Measurements from ENCODE around the gene ZNF239. TPM values are rescaled to one million over a fixed set of nuclear protein-coding genes. Genes with fewer than 3 reads are reported as not detected.
A peak's percentile ranks its signal among the peaks of the same experiment; 100 is the strongest.

ZNF239 gene
- total RNA-seq, 4 donors from 2014 or later: 3.1 to 6.5 (median 4.2) TPM

GRCh38 chr10:43616697-43617370 is 42.4 kb upstream of the ZNF239 start:
- H3K36me3 ChIP-seq: peaks cover 0 to 69% (median 4%) of the 10 kb centered on the region in 3 donors
- TF ChIP-seq EP300 (IDR thresholded peaks at IDR 0.05): no peak
- TF ChIP-seq CTCF (IDR thresholded peaks at IDR 0.05): no peak
- no peak for TF ChIP-seq POLR2A (IDR thresholded peaks at IDR 0.05)
- H3K4me1 ChIP-seq: no peaks in the 10 kb centered on the region
- H3K27ac ChIP-seq: no peak overlapping the region
- H3K27me3 ChIP-seq: no peaks in the 10 kb centered on the region
- DNase-seq (ENCODE audit: low spot score in 2 of 2): no peak
- H3K4me3 ChIP-seq: no peak overlapping the region
- 79 to 87% methylated on average over 6 of the region's 6 CpGs for WGBS, 2 donors
- peaks cover 0 to 42% (median 8%) of the 10 kb centered on the region in 4 donors for H3K9me3 ChIP-seq

- TF ChIP-seq CTCF (IDR thresholded peaks at IDR 0.05): no peak
- no peak for TF ChIP-seq POLR2A (IDR thresholded peaks at IDR 0.05)
- no peak for TF ChIP-seq EP300 (IDR thresholded peaks at IDR 0.05)
- no peak for DNase-seq (ENCODE audit: low spot score in 2 of 2)
- H3K4me3 ChIP-seq: no peak overlapping the region
- H3K36me3 ChIP-seq: peaks cover 0 to 74% (median 17%) of the 10 kb centered on the region in 3 donors
- H3K9me3 ChIP-seq: peaks cover 0 to 6% (median 1%) of the 10 kb centered on the region in 4 donors
- H3K27me3 ChIP-seq: no peaks in the 10 kb centered on the region
- H3K27ac ChIP-seq: no peak overlapping the region
- peaks cover 0 to 11% (median 2%) of the 10 kb centered on the region in 4 donors for H3K4me1 ChIP-seq
These were observed 36.2 kb upstream of the ZNF239 start for GRCh38 chr10:43610636-43611035.

GRCh38 chr10:43607199-43607573 is 32.8 kb upstream of the ZNF239 start:
- Histone ChIP-seq H3K27ac (peak overlapping the region in 2 of 4 donors; percentile 62 to 83), H3K27me3 (no peaks in the 10 kb centered on the region), H3K9me3 (no peaks in the 10 kb centered on the region), H3K4me1 (peaks cover 0 to 11% (median 2%) of the 10 kb centered on the region in 4 donors), H3K4me3 (peak overlapping the region in 3 of 4 donors; percentile 85 to 95 (median 94)), H3K36me3 (peaks cover 0 to 40% (median 13%) of the 10 kb centered on the region in 3 donors)
- 53 to 61% methylated on average over 10 of the region's 10 CpGs for whole genome bisulfite sequencing, 2 donors
- TF ChIP-seq CTCF (IDR thresholded peaks at IDR 0.05) (no peak), EP300 (IDR thresholded peaks at IDR 0.05) (no peak), POLR2A (IDR thresholded peaks at IDR 0.05) (no peak)
- DNase-seq (ENCODE audit: low spot score in 2 of 2): no peak

GRCh38 chr10:43606323-43607198 is 32.1 kb upstream of the ZNF239 start, which contains the start of gene ZNF485:
Gene ZNF485, plus strand, starts transcription at chr10:43606438. Its CDS starts 613 bp downstream, at chr10:43607051.
- DNase-seq (ENCODE audit: low spot score in 2 of 2): peak; percentile 22 to 27
- H3K9me3 ChIP-seq: no peaks in the 10 kb centered on the region
- H3K4me3 ChIP-seq: peak within 1 kb of the TSS; percentile 85 to 95 (median 92)
- H3K27me3 ChIP-seq: no peaks in the 10 kb centered on the region
- WGBS, 2 donors: 2% methylated on average over 36 to 44 of the region's 58 CpGs
- peak within 1 kb of the TSS; percentile 39 to 83 (median 68) for H3K27ac ChIP-seq
- H3K4me1 ChIP-seq: peaks cover 0 to 11% (median 2%) of the 10 kb centered on the region in 4 donors
- TF ChIP-seq POLR2A (IDR thresholded peaks at IDR 0.05) (peak in 1 of 2 donors; percentile 23), EP300 (IDR thresholded peaks at IDR 0.05) (peak in 1 of 2 donors; percentile 66), CTCF (IDR thresholded peaks at IDR 0.05) (no peak)
- peaks cover 0 to 34% (median 13%) of the 10 kb centered on the region in 3 donors for H3K36me3 ChIP-seq

Data from tibial nerve (tissue), 4 donors.